HEK293 (cell line): Measurements from ENCODE around the gene SH3BGR.

Experiments used
- ATF2 ChIP-seq: fragments of 450-650 bp; formaldehyde crosslinking; IDR thresholded peaks from 2 replicates; pipeline ENCODE4 v1.5.1; 2016; ENCODE audit warnings: missing biosample characterization, missing genetic modification characterization, low read depth
- CTCF ChIP-seq: fragments of 450-650 bp; formaldehyde crosslinking; IDR thresholded peaks from 2 replicates; pipeline ENCODE4 v1.5.1; 2016; ENCODE audit warnings: missing biosample characterization, missing genetic modification characterization
- SALL2 ChIP-seq: fragments of 450-650 bp; formaldehyde crosslinking; IDR thresholded peaks from 2 replicates; pipeline ENCODE4 v1.5.0; 2017; ENCODE audit warnings: missing biosample characterization, mild to moderate bottlenecking, missing genetic modification characterization, borderline replicate concordance
- ZBTB11 ChIP-seq: fragments of 450-650 bp; formaldehyde crosslinking; conservative IDR thresholded peaks from 2 replicates; pipeline ENCODE4 v1.5.1; 2016; ENCODE audit warnings: low read depth, missing biosample characterization, missing genetic modification characterization
- ZNF416 ChIP-seq: fragments of 450-650 bp; formaldehyde crosslinking; IDR thresholded peaks from 2 replicates; pipeline ENCODE4 v1.5.1; 2016; ENCODE audit warnings: missing biosample characterization, missing genetic modification characterization
- ZNF501 ChIP-seq: fragments of 450-650 bp; formaldehyde crosslinking; IDR thresholded peaks from 2 replicates; pipeline ENCODE4 v1.5.1; 2016; ENCODE audit warnings: missing biosample characterization, missing genetic modification characterization
- ZSCAN5A ChIP-seq: fragments of 450-650 bp; formaldehyde crosslinking; IDR thresholded peaks from 2 replicates; pipeline ENCODE4 v1.5.1; 2016; ENCODE audit warnings: missing biosample characterization, missing genetic modification characterization

- TF ChIP-seq ZNF416 (tag by site-specific recombination): no peak
- no peak for TF ChIP-seq ATF2 (tag by site-specific recombination)
- no peak for TF ChIP-seq CTCF
- no peak for TF ChIP-seq ZBTB11 (tag by site-specific recombination)
- no peak for TF ChIP-seq ZNF501 (tag by site-specific recombination)
- TF ChIP-seq SALL2 (tag by site-specific recombination): no peak
- no peak for TF ChIP-seq ZSCAN5A (tag by site-specific recombination)
Measured at GRCh38 chr21:39518847-39519210, 67.1 kb downstream of the SH3BGR start.
